HL-60 (cell line): ENCODE data around the gene MACO1.

Source experiments
- DNase-seq, 2 experiments: peaks; one replicate each; pipeline ENCODE4 v3.0.0-alpha.2; 2010 to 2020; ENCODE audit warnings: low read depth in 1 of 2, low spot score in 1 of 2
- H3K27ac ChIP-seq: fragments of 250-450 bp; sonication (Bioruptor Pico); replicated peaks from 2 replicates; pipeline ENCODE4 v1.5.1; 2020; ENCODE audit warnings: mild to moderate bottlenecking, moderate library complexity
- H3K27me3 ChIP-seq: fragments of 250-450 bp; sonication (Bioruptor Pico); 2 replicates; pipeline ENCODE4 v1.5.1; 2021; ENCODE audit warnings: mild to moderate bottlenecking, moderate library complexity; ENCODE audit not compliant: insufficient read depth, poor library complexity, severe bottlenecking
- H3K4me3 ChIP-seq: replicated peaks from 2 replicates; pipeline ENCODE4 v1.5.1; 2011; ENCODE audit warnings: mild to moderate bottlenecking, control low read depth, low read length; ENCODE audit not compliant: insufficient read depth
- CTCF ChIP-seq: IDR thresholded peaks from one replicate; pipeline ENCODE4 v1.5.1; 2011; ENCODE audit warnings: low read length, control low read depth, inconsistent platforms; ENCODE audit not compliant: insufficient read depth
- GABPA ChIP-seq: IDR thresholded peaks from 2 replicates; pipeline ENCODE4 v1.6.1; 2012; ENCODE audit warnings: low read depth
- POLR2AphosphoS5 ChIP-seq: IDR thresholded peaks from 2 replicates; pipeline ENCODE4 v1.6.1; 2012; ENCODE audit warnings: low read depth
- SPI1 ChIP-seq: IDR thresholded peaks from 2 replicates; pipeline ENCODE4 v1.6.1; 2012; ENCODE audit warnings: low read depth, mild to moderate bottlenecking, borderline replicate concordance
- TF ChIP-seq, protein P1 (sequence below): IDR thresholded peaks from 2 replicates; pipeline ENCODE4 v1.6.1; 2012; ENCODE audit warnings: low read depth; ENCODE audit not compliant: insufficient replicate concordance

Gene MACO1

GRCh38 chr1:25520446-25521061 lies 89.9 kb downstream of the MACO1 start:
- Histone ChIP-seq H3K4me3 (no peak overlapping the region), H3K27ac (no peak overlapping the region), H3K27me3 (no peaks in the 10 kb centered on the region)
- DNase-seq = peak in 1 of 2 experiments; percentile 49
- TF ChIP-seq CTCF = peak; percentile 64
- no peak for TF ChIP-seq GABPA

DNA sequence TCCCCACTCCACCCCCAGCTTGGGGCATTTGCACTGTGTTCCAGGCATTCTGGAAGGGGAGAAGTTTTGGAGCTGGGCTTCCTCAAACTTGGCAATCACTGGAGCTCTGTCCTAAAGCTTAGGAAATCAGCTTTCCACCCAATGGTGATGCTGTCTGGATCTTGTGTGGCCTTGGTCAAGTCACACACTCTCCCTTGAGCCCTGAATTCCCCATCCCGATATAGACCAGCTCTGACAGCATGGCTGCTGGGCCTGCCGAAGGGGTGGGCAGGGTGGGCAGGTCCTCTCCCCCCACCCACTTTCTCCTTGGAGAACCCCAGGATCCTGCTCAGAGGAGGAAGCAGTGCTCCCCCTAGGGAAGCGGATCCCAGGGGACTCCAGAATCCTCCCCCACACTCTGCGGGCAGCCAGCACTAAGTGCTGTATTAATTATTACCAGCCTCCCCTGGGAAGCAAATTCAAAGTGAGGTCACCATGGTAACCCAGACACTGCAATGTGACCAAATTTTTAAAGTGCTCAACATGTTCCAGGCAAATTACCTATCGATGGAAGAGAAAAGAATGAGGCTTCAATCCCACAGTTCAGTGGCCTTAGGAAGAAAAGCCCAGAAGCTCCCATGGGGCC lies 91.4 kb downstream of the MACO1 start:
- no peak for TF ChIP-seq CTCF
- TF ChIP-seq, protein P1, sequence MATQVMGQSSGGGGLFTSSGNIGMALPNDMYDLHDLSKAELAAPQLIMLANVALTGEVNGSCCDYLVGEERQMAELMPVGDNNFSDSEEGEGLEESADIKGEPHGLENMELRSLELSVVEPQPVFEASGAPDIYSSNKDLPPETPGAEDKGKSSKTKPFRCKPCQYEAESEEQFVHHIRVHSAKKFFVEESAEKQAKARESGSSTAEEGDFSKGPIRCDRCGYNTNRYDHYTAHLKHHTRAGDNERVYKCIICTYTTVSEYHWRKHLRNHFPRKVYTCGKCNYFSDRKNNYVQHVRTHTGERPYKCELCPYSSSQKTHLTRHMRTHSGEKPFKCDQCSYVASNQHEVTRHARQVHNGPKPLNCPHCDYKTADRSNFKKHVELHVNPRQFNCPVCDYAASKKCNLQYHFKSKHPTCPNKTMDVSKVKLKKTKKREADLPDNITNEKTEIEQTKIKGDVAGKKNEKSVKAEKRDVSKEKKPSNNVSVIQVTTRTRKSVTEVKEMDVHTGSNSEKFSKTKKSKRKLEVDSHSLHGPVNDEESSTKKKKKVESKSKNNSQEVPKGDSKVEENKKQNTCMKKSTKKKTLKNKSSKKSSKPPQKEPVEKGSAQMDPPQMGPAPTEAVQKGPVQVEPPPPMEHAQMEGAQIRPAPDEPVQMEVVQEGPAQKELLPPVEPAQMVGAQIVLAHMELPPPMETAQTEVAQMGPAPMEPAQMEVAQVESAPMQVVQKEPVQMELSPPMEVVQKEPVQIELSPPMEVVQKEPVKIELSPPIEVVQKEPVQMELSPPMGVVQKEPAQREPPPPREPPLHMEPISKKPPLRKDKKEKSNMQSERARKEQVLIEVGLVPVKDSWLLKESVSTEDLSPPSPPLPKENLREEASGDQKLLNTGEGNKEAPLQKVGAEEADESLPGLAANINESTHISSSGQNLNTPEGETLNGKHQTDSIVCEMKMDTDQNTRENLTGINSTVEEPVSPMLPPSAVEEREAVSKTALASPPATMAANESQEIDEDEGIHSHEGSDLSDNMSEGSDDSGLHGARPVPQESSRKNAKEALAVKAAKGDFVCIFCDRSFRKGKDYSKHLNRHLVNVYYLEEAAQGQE = no peak
- no peak for TF ChIP-seq POLR2AphosphoS5
- TF ChIP-seq SPI1 = no peak
- no peak for TF ChIP-seq GABPA
- Histone ChIP-seq H3K27me3 (no peaks in the 10 kb centered on the region), H3K27ac (no peak overlapping the region), H3K4me3 (no peak overlapping the region)
- DNase-seq = no peak

- no peak for DNase-seq
- Histone ChIP-seq H3K27ac (no peak overlapping the region), H3K4me3 (no peak overlapping the region), H3K27me3 (no peaks in the 10 kb centered on the region)
- TF ChIP-seq SPI1 (no peak), CTCF (no peak), POLR2AphosphoS5 (no peak), GABPA (no peak)
- TF ChIP-seq, protein P1 = no peak
Observed at GRCh38 chr1:25523542-25523941, 92.8 kb downstream of the MACO1 start.
